HUES48 (cell line): Measurements from ENCODE around the gene ZNF318.
"Not testable (repeated sequence)": the region's sequence is repeated elsewhere in the genome, so short reads cannot be mapped to it uniquely, and the experiment has no call there.

Experiments used
- H3K27ac ChIP-seq: one replicate; pipeline ENCODE4 v1.7.0; 2013; ENCODE audit warnings: low read depth, low read length, inconsistent platforms
- H3K27me3 ChIP-seq: 2 replicates; pipeline ENCODE4 v1.6.1; 2013; ENCODE audit warnings: mild to moderate bottlenecking, low read length; ENCODE audit not compliant: control insufficient read depth, insufficient read depth
- H3K36me3 ChIP-seq: 2 replicates; pipeline ENCODE4 v1.6.1; 2013; ENCODE audit warnings: low read length; ENCODE audit not compliant: control insufficient read depth, insufficient read depth
- H3K4me1 ChIP-seq: 2 replicates; pipeline ENCODE4 v1.6.1; 2013; ENCODE audit warnings: mild to moderate bottlenecking, low read length; ENCODE audit not compliant: control insufficient read depth, insufficient read depth
- H3K4me3 ChIP-seq: 2 replicates; pipeline ENCODE4 v1.5.1; 2013; ENCODE audit warnings: mild to moderate bottlenecking, low read depth, low read length
- H3K9ac ChIP-seq: 2 replicates; pipeline ENCODE4 v1.6.1; 2013; ENCODE audit warnings: mild to moderate bottlenecking, low read depth, low read length, moderate library complexity
- H3K9me3 ChIP-seq: 2 replicates; pipeline ENCODE4 v1.6.1; 2013; ENCODE audit warnings: low read length; ENCODE audit not compliant: control insufficient read depth, insufficient read depth

The ZNF318 gene

GRCh38 chr6:43383021-43383667, 13.7 kb upstream of the ZNF318 start:
- H3K4me3 ChIP-seq = no peak overlapping the region
- no peaks in the 10 kb centered on the region for H3K9me3 ChIP-seq
- no peaks in the 10 kb centered on the region for H3K4me1 ChIP-seq
- H3K9ac ChIP-seq = no peak overlapping the region
- no peak overlapping the region for H3K27ac ChIP-seq
- no peaks in the 10 kb centered on the region for H3K36me3 ChIP-seq
- no peaks in the 10 kb centered on the region for H3K27me3 ChIP-seq

- H3K36me3 ChIP-seq, H3K9me3 ChIP-seq, H3K27ac ChIP-seq, H3K9ac ChIP-seq, H3K4me3 ChIP-seq, H3K4me1 ChIP-seq, H3K27me3 ChIP-seq: not testable (repeated sequence)
Observed at GRCh38 chr6:43380858-43381257, 11.4 kb upstream of the ZNF318 start.

- H3K9me3 ChIP-seq = no peaks in the 10 kb centered on the region
- H3K27ac ChIP-seq = no peak overlapping the region
- H3K36me3 ChIP-seq = no peaks in the 10 kb centered on the region
- no peaks in the 10 kb centered on the region for H3K4me1 ChIP-seq
- H3K4me3 ChIP-seq = no peak overlapping the region
- no peaks in the 10 kb centered on the region for H3K27me3 ChIP-seq
- H3K9ac ChIP-seq = no peak overlapping the region
Observed at GRCh38 chr6:43378631-43379030, 9.2 kb upstream of the ZNF318 start.

- Histone ChIP-seq H3K4me1 (no peaks in the 10 kb centered on the region), H3K9ac (no peak overlapping the region), H3K36me3 (no peaks in the 10 kb centered on the region), H3K27ac (no peak overlapping the region), H3K9me3 (no peaks in the 10 kb centered on the region), H3K27me3 (no peaks in the 10 kb centered on the region), H3K4me3 (no peak overlapping the region)
Observed at GRCh38 chr6:43377710-43378229, 8.3 kb upstream of the ZNF318 start.

GRCh38 chr6:43376551-43376981, 7.1 kb upstream of the ZNF318 start:
- H3K4me1 ChIP-seq = no peaks in the 10 kb centered on the region
- no peak overlapping the region for H3K9ac ChIP-seq
- H3K27ac ChIP-seq = no peak overlapping the region
- H3K27me3 ChIP-seq = no peaks in the 10 kb centered on the region
- no peak overlapping the region for H3K4me3 ChIP-seq
- no peaks in the 10 kb centered on the region for H3K9me3 ChIP-seq
- H3K36me3 ChIP-seq = no peaks in the 10 kb centered on the region

GRCh38 chr6:43375693-43376092, 6.2 kb upstream of the ZNF318 start:
- H3K36me3 ChIP-seq = no peaks in the 10 kb centered on the region
- no peaks in the 10 kb centered on the region for H3K4me1 ChIP-seq
- no peak overlapping the region for H3K9ac ChIP-seq
- H3K27ac ChIP-seq = no peak overlapping the region
- no peaks in the 10 kb centered on the region for H3K27me3 ChIP-seq
- H3K4me3 ChIP-seq = no peak overlapping the region
- H3K9me3 ChIP-seq = no peaks in the 10 kb centered on the region

- H3K9ac ChIP-seq = no peak overlapping the region
- H3K4me1 ChIP-seq = peaks cover 6% of the 10 kb centered on the region; the same call in 1 of the 2 replicates
- H3K27me3 ChIP-seq = peaks cover 2% of the 10 kb centered on the region
- H3K9me3 ChIP-seq = no peaks in the 10 kb centered on the region
- H3K36me3 ChIP-seq = no peaks in the 10 kb centered on the region
- no peak overlapping the region for H3K4me3 ChIP-seq
- H3K27ac ChIP-seq = no peak overlapping the region
Observed at GRCh38 chr6:43373252-43373875, 3.9 kb upstream of the ZNF318 start.

GRCh38 chr6:43370003-43370580, 645 bp upstream of the ZNF318 start:
- Histone ChIP-seq H3K4me3 (peak overlapping the region; percentile 85), H3K27me3 (peaks cover 13% of the 10 kb centered on the region), H3K27ac (peak overlapping the region; percentile 66), H3K4me1 (peaks cover 10% of the 10 kb centered on the region)
- H3K36me3 ChIP-seq, H3K9ac ChIP-seq, H3K9me3 ChIP-seq: not testable (repeated sequence)

GRCh38 chr6:43368259-43369160, 937 bp downstream of the ZNF318 start:
- no peaks in the 10 kb centered on the region for H3K9me3 ChIP-seq
- peak overlapping the region; percentile 77 for H3K27ac ChIP-seq
- peaks cover 13% of the 10 kb centered on the region for H3K27me3 ChIP-seq
- peaks cover 10% of the 10 kb centered on the region for H3K4me1 ChIP-seq
- no peak overlapping the region; the same call in 1 of the 2 replicates for H3K9ac ChIP-seq
- peak overlapping the region; percentile 85 for H3K4me3 ChIP-seq
- peaks cover 16% of the 10 kb centered on the region for H3K36me3 ChIP-seq

GRCh38 chr6:43367245-43367984, 2.0 kb downstream of the ZNF318 start:
- no peak overlapping the region; the same call in 1 of the 2 replicates for H3K4me3 ChIP-seq

More at GRCh38 chr6:43367245-43367984, 2.0 kb downstream of the ZNF318 start:
- H3K27ac ChIP-seq = no peak overlapping the region
- no peak overlapping the region for H3K9ac ChIP-seq
- H3K4me1 ChIP-seq = peaks cover 10% of the 10 kb centered on the region
- peaks cover 13% of the 10 kb centered on the region for H3K27me3 ChIP-seq
- peaks cover 25% of the 10 kb centered on the region for H3K36me3 ChIP-seq
- no peaks in the 10 kb centered on the region for H3K9me3 ChIP-seq
